ENCODE results near the gene AFF1.

DNA sequence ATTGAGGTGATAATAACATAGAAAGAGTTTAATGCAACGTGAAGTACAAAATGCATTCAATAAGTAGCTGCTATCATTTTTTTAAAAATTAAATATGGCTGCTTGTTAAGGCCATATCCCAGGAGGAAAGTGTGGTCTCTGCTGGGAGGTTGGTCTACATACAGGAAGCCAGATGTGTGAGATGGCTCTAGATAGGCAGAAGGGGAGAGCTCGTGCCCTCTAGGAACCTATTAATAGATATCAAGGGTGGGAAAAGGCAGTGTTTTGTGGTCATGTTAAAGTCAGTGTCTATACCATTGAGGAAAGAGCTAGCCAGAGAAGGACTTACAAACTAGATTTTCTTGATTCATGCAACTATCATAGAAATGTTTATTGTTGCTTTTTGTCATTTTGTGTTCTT is 145.2 kb downstream of the AFF1 start:
- no peak for TF ChIP-seq POLR2A (IDR thresholded peaks at IDR 0.05)
- TF ChIP-seq, protein P1, sequence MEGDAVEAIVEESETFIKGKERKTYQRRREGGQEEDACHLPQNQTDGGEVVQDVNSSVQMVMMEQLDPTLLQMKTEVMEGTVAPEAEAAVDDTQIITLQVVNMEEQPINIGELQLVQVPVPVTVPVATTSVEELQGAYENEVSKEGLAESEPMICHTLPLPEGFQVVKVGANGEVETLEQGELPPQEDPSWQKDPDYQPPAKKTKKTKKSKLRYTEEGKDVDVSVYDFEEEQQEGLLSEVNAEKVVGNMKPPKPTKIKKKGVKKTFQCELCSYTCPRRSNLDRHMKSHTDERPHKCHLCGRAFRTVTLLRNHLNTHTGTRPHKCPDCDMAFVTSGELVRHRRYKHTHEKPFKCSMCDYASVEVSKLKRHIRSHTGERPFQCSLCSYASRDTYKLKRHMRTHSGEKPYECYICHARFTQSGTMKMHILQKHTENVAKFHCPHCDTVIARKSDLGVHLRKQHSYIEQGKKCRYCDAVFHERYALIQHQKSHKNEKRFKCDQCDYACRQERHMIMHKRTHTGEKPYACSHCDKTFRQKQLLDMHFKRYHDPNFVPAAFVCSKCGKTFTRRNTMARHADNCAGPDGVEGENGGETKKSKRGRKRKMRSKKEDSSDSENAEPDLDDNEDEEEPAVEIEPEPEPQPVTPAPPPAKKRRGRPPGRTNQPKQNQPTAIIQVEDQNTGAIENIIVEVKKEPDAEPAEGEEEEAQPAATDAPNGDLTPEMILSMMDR (IDR thresholded peaks at IDR 0.05), result no peak
